GM19455 (cell line): Measurements from ENCODE around the gene TREX2.

Experiments
- ATAC-seq: cut with Tn5 transposase; IDR thresholded peaks from one replicate; pipeline ENCODE4 v1.9.1; 2021; ENCODE audit not compliant: unreplicated experiment

TREX2 gene

DNA sequence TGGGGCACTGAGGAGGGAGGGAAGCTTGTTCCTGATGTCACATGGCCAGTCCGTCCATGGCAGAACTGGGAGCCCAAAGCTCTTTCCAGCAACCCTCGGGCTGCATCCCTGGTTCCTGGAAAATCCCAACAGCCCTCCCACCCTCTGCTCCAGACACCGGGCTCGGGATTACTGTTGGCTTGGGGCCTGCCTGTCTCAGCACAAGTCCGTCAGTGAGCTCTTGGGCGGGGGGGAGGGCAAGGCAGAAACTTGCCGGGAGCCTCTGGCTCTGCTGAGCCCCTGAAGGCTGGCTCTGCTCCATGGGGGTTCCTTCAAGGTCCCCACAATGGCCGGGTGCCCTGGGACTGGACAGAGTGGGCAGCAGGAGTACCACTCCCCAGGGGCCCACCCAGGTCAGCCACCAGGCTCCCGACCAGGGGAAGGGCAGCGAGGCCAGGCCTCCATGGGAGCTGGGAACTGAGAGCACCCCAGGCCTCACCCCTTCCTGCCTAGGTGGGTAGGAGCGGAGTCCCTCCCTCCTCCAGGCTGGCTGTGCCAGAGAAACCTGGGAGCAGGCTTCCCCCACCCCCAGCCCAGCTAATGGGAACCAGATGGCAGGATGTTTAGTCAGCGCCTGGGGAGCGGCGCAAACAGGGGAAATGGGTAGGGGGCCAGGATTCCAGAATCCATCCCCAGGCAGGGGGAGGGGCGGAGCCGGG is 31.0 kb upstream of the TREX2 start:
- no peak for ATAC-seq

- no peak for ATAC-seq
Observed at GRCh38 chrX:153475751-153476281, 30.0 kb upstream of the TREX2 start.

DNA sequence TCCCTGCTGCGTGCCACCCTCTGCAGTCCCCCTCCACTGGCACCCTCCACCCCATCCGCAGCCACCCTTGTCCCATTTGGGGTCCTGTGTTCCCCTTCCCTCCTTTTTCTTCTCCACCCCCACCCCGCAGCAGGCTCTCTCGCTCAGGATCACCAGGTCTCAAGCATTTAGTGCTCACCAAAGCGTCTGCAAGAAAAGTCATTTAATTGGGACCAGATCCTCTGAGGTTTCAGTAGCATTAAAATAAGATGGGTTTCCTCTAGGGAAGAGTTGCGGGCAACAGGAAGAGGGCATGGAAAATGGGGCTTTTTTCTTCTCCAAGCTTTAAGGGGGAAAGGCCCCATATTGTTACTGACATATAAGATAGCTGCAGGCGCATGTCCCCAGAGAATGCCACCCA is 29.4 kb upstream of the TREX2 start:
- ATAC-seq: no peak

DNA sequence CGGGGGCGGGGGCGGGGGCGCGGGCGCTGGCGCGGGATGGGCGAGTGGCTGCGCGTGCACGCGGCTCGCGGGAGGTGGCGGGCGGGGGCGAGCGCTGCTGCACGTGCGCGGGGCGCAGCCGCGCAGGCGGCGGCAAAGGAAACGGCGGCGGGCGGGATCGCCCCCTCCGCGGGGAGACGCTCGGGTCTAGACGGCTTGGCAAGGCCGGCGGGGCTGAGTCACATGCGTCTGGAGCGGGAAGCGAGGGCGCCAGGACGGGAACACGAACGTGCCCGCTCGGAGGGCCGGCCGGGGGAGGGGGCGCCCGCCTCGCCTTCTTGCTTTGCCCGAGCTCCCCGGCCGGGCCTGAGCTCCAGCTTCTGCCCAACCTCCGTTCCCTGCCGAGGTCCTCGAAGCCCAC is 28.9 kb upstream of the TREX2 start:
- no peak for ATAC-seq

- no peak for ATAC-seq
Observed at GRCh38 chrX:153474266-153474665, 28.4 kb upstream of the TREX2 start.

DNA sequence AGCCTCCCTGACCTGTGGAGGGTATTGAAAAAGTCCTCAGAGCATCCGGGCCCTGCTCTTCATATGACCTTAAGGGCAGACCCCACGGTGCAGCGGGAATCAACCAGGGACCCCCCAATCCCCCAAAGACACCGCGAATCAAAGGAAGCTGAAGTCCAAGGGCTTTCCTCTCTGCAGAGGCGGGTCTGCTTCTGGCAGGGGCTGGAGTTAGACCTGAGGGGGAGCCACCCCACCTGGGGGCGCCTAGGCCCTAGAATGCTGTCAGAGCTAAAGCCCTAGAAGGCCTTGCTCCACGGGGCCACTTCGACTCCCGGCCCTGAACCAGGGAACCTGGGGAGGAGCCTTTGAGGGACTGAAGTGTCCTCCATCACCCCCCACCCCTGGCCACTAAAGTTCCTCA is 27.3 kb upstream of the TREX2 start:
- ATAC-seq: no peak

- no peak for ATAC-seq
Observed at GRCh38 chrX:153471663-153472280, 25.9 kb upstream of the TREX2 start.

GRCh38 chrX:153470411-153471363 is 24.8 kb upstream of the TREX2 start, which contains the start of gene HAUS7:
HAUS7 (minus strand) TSS chrX:153470576; CDS start chrX:153470557, 19 bp downstream.
- peak; percentile 91 for ATAC-seq

DNA sequence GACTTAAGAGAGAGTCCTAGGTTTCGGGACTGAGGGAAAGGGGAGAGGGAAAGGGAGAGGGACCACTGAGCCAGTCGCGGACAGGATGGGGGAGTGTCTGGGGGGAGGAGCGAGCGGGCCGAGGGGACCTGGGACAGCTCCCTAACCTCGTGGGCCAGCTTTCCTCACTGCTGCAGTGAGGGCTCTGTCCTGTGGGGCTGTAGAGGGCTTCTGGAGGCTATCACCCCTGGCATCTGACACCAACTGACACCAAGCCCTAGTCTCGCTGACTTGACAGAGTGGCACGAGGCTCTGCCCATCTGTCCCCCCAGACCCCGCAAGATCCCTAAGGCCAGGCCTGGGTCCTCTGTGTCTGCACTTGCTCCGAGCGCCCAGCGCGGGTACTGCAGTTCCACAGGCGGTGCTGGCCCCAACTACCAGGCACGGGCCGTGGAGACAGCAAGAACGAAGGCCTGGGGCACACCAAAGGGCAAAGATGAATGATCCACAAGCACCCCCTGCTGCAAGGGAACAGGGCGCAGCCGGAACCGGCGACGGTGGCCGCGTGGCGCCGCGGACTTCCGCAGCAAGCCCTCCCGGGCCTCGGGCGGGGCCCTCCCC is 24.1 kb upstream of the TREX2 start:
- peak; percentile 46 for ATAC-seq

GRCh38 chrX:153468008-153468580 is 22.2 kb upstream of the TREX2 start:
- ATAC-seq: no peak

GRCh38 chrX:153465691-153466380 is 20.0 kb upstream of the TREX2 start:
- ATAC-seq: no peak

- ATAC-seq: no peak
Observed at GRCh38 chrX:153464116-153464515, 18.3 kb upstream of the TREX2 start.

- no peak for ATAC-seq
Observed at GRCh38 chrX:153463556-153463955, 17.7 kb upstream of the TREX2 start.

- no peak for ATAC-seq
Observed at GRCh38 chrX:153463031-153463430, 17.2 kb upstream of the TREX2 start.

DNA sequence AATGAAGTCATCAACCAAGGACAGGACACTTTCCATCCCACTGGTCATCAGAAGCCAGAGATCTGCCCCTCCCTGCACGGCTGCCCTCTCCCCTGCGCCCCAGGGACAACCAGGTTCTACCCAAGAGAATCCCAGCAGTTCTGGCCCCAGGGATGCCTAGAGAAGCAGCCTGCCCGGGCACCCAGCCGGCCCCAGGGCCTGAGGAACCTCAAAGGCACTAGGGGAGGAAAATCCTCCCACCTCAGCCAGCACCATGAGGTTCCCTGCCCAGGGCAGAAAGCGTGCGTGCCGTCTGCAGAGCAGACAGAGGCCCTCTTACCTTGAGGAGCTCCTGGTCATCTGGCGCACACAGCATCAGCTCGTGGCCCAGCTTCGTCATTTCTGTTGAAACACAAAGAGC is 16.4 kb upstream of the TREX2 start:
- no peak for ATAC-seq

DNA sequence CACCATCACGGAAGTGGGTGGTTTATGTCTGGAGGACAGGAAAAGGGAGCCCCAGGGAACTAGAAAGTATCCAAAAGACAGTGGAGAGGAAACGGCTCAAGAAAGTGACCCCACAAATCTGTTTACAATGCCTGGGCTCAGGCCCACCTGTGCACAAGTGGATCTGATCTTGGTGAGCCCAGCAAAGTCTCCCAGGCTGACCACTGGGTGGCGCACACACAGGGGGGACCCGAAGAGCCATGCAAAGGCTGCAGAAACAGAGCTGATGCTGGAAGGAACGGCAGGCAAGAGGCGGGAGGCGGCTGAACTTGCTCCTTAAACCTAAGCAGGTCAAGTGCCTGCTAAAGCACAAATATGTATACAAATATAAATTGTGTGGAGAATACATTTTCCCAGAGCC is 15.0 kb upstream of the TREX2 start:
- no peak for ATAC-seq

DNA sequence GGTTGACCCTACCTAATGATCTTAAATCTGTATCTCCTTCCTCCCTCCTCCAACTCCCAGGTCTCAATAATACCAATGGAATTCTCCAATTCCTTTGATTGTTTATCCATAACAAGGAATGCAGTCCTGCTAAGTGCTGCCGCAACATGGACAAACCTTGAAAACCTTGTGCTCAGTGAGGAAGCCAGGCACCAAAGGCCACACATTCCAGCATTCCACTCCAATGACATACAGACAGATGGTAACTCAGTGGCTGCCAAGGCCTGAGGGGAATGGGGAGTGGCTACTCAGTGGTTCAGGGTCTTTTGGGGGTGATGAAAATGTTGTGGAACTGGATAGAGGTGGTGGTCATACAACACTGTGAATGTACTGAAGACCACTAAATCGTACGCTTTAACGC is 14.1 kb upstream of the TREX2 start:
- no peak for ATAC-seq

- ATAC-seq: no peak
Observed at GRCh38 chrX:153458476-153458875, 12.6 kb upstream of the TREX2 start.

DNA sequence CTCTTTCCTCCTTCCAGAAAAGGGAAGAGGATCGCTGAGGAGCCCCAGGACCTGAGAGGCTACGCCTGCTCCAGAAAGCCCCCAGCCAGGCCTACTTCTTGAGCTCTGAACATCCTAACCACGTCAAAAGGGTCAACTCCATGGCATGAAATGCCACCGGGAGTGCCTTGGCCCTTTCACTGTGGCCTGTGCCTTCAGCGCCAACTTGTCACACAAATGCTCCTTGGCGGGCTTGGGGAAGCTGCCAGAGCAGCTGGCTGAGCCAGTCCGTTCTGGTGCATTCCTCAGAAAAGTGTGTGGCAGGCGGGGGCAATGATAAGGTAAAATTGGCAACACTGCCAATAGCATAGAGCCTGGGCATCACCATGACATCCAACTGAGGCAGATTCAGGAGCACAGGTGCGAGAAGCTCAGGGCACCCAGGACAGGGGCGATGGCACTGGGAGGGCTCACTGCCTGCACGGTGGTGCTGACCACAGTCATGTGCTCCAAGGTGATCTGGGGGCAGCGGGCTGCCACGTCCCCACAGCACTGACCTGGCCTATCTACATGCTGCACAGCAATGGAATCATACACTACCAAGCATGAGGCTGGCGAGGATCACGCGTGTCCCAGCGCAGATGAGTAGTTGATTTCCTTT is 12.1 kb upstream of the TREX2 start:
- no peak for ATAC-seq
